Bronchial epithelial cell (primary cell): ENCODE measurements around the gene STAC3. TPM values are rescaled to one million over a fixed set of nuclear protein-coding genes. Genes with fewer than 3 reads are reported as not detected.

Source experiments
- DNase-seq: peaks from one replicate; pipeline ENCODE4 v3.0.0-alpha.2; 2010; ENCODE audit warnings: low read depth
- FAIRE-seq: peaks from 2 replicates; lab custom pipeline; 2011; peaks lifted over from hg19 to GRCh38; lab: Jason Lieb, UNC
- H3K27me3 ChIP-seq: 2 replicates; pipeline ENCODE4 v1.5.1; 2011; ENCODE audit warnings: low read length; ENCODE audit not compliant: control insufficient read depth, insufficient read depth
- H3K36me3 ChIP-seq: 2 replicates; pipeline ENCODE4 v1.5.1; 2011; ENCODE audit warnings: low read length; ENCODE audit not compliant: control insufficient read depth, insufficient read depth
- H3K4me3 ChIP-seq: 2 replicates; pipeline ENCODE4 v1.5.1; 2011; ENCODE audit warnings: mild to moderate bottlenecking, low read depth, low read length, control low read depth
- CTCF ChIP-seq: IDR thresholded peaks from 2 replicates; pipeline ENCODE4 v1.5.1; 2011; ENCODE audit warnings: mild to moderate bottlenecking, moderate library complexity, low read length, control low read depth, inconsistent platforms; ENCODE audit not compliant: insufficient read depth, severe bottlenecking
- total RNA-seq: library from RNA; depleted of rRNA; stranded (reverse); fragments of >200 nt; gene quantifications from 2 replicates; pipeline ENCODE4 v1.2.1, GENCODE V29; 2014

STAC3 gene
- total RNA-seq, 1 donor from 2014 or later: 0.26 TPM

- DNase-seq: peak; percentile 28
- no peak for FAIRE-seq
- H3K36me3 ChIP-seq: peaks cover 16% of the 10 kb centered on the region
Observed at GRCh38 chr12:57268264-57268663, 17.3 kb upstream of the STAC3 start.

GRCh38 chr12:57266681-57267080, 15.7 kb upstream of the STAC3 start:
- FAIRE-seq (no peak), DNase-seq (no peak)
- no peak for TF ChIP-seq CTCF
- H3K27me3 ChIP-seq: no peaks in the 10 kb centered on the region
- no peak overlapping the region for H3K4me3 ChIP-seq
- H3K36me3 ChIP-seq: peaks cover 14% of the 10 kb centered on the region

More at GRCh38 chr12:57268264-57268663, 17.3 kb upstream of the STAC3 start:
- no peaks in the 10 kb centered on the region for H3K27me3 ChIP-seq
- no peak overlapping the region for H3K4me3 ChIP-seq
- TF ChIP-seq CTCF: no peak

- FAIRE-seq (no peak), DNase-seq (no peak)
- Histone ChIP-seq H3K27me3 (no peaks in the 10 kb centered on the region), H3K36me3 (peaks cover 14% of the 10 kb centered on the region), H3K4me3 (no peak overlapping the region)
- TF ChIP-seq CTCF: no peak
Observed at GRCh38 chr12:57263096-57263495, 12.1 kb upstream of the STAC3 start.

GRCh38 chr12:57262126-57262822, 11.3 kb upstream of the STAC3 start:
- Histone ChIP-seq H3K4me3 (no peak overlapping the region), H3K27me3 (no peaks in the 10 kb centered on the region), H3K36me3 (peaks cover 18% of the 10 kb centered on the region)
- no peak for DNase-seq
- no peak for TF ChIP-seq CTCF
- FAIRE-seq: no peak

GRCh38 chr12:57261428-57261865, 10.5 kb upstream of the STAC3 start:
- FAIRE-seq: no peak
- Histone ChIP-seq H3K4me3 (no peak overlapping the region), H3K36me3 (peaks cover 16% of the 10 kb centered on the region), H3K27me3 (no peaks in the 10 kb centered on the region)
- DNase-seq: no peak
- no peak for TF ChIP-seq CTCF

- H3K4me3 ChIP-seq: no peak overlapping the region
- DNase-seq: no peak
- FAIRE-seq: no peak
- no peaks in the 10 kb centered on the region for H3K27me3 ChIP-seq
- peaks cover 14% of the 10 kb centered on the region for H3K36me3 ChIP-seq
- no peak for TF ChIP-seq CTCF
Observed at GRCh38 chr12:57260366-57260765, 9.4 kb upstream of the STAC3 start.
